GM19468 (cell line): ENCODE results near the gene TSHR.
"Not testable (repeated sequence)": the region's sequence is repeated elsewhere in the genome, so short reads cannot be mapped to it uniquely, and the experiment has no call there.

Experiments
- ATAC-seq: cut with Tn5 transposase; IDR thresholded peaks from one replicate; pipeline ENCODE4 v1.9.1; 2021; ENCODE audit warnings: mild to moderate bottlenecking, moderate library complexity, moderate number of reproducible peaks; ENCODE audit not compliant: unreplicated experiment; ENCODE audit errors: extremely low read depth

Gene TSHR

GRCh38 chr14:80955416-80955941 lies at the start of gene TSHR:
TSS of gene TSHR (plus strand) at chr14:80955621. CDS start at chr14:80955681, 60 bp downstream.
- no peak for ATAC-seq

GRCh38 chr14:80906336-80906735 lies 49.1 kb upstream of the TSHR start:
- ATAC-seq: no peak

GRCh38 chr14:80906946-80907345 lies 48.5 kb upstream of the TSHR start:
- ATAC-seq: no peak

GRCh38 chr14:80912013-80912412 lies 43.4 kb upstream of the TSHR start:
- ATAC-seq: not testable (repeated sequence)

GRCh38 chr14:80919622-80920021 lies 35.8 kb upstream of the TSHR start:
- ATAC-seq: no peak

DNA sequence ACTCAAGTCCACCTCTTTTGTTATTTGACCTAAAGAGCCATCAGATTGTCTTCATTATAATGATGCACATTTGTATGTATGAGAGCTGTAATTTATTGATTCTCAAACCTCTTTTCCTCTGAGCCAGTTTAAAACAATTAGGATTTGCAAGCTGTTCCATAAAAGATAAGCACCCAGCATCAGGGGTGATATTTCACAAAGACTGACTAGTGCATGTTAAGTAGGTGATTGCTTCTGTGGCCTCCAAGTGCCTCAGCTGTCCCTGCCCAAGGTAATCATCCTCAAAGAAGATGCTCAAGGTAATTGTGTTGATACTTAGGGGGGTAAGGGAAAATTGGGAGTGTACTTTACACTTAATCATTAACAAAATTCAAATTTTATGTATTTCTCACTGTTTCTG lies 32.1 kb upstream of the TSHR start:
- ATAC-seq: no peak

- ATAC-seq: no peak
These were observed 30.9 kb upstream of the TSHR start for GRCh38 chr14:80924365-80925103.

- ATAC-seq: no peak
These were observed 28.9 kb upstream of the TSHR start for GRCh38 chr14:80926397-80927082.

- ATAC-seq: no peak
These were observed 28.1 kb upstream of the TSHR start for GRCh38 chr14:80927083-80927989.

- no peak for ATAC-seq
These were observed 25.3 kb upstream of the TSHR start for GRCh38 chr14:80930095-80930494.

DNA sequence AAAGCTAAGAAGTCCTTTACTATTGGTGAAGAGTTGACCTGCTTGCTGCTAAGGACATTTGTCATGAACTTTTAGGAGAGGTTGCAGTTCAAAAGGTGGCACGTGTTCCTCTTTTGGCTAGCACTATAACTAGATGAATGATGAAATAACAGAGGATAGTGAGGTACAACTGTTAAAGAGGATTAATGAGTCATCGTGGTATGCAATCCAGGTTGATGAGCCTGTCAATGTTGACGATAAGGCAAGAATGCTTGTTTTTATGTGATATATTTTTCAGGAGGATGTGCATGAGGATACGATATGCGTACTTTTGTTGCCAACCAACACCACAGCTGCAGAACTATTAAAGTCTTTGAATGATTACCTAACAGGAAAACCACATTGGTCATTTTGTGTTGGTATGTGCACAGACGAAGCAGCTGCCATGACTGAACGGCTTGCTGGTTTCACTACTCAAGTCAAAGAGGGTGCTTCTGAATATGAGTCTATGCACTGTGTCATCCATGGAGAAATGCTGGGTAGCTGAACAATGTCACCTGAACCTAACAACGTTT lies 24.5 kb upstream of the TSHR start:
- ATAC-seq: peak; percentile 97

- no peak for ATAC-seq
These were observed 22.1 kb upstream of the TSHR start for GRCh38 chr14:80933282-80933681.

GRCh38 chr14:80933686-80934085 lies 21.7 kb upstream of the TSHR start:
- no peak for ATAC-seq

DNA sequence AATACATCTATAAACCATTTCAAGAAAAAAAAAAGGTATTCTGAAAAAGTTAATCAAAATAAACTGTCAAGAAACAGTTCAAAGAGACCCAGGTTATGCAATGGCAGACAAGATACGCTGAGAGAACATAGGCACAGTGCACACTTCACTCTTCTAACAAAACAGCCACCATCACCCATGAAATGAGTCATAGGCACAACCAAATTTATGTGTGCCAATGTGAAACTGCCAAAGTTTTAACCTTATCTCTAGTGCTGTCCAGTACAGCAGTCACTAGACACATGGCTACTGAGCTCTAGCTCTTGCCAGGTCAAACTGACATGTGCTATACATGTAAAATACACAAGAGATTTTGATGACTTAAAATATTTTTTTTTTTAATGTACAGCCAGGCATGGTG lies 15.3 kb upstream of the TSHR start:
- ATAC-seq: no peak

DNA sequence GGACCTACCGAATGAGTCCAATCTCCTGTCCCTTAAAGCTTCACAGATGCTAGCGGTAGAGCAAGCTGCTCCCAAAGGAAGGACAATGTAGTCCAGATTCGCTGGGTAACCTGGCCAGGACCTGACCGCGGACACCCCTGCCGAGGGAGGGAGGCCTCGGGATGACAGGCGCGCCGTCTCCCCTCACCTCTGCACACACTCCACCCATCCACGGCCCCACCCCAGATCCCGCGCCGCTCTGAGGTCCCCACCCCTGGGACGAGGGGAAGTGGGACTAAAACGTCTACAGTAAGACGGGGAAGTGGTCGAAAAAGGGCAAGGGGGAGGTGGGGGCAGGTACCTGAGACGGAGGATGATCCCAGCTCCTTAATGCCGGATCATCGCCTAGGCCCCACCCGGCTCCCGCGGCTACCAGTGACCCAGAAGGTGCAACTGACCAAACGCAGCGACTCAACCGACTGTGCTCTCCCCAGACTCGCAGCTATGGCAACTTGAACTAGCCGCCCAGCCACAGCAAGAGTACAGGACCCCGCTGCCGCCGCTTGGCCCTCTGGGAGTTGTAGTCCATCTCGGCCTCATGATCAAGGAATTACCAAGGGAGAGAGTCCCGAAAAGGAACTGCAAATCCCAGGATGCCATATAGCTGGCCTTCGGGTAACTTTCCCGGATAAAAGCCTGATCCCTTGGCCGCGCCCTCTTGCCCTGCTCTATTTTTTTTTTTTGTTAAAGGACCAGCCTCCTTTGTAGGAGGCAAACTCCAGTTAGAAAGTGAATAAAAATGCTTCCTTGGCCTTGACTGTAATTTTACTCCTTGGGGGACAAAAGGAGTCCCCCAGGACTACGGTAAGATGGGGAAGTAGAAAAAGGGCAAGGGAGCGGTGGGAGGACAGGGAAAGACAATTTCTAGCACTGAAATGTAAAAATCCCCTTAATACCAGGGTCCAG lies 13.9 kb upstream of the TSHR start, which contains the start of gene CEP128:
Gene CEP128, minus strand, starts transcription at position 498 of the 945 bp plus-strand sequence.
- ATAC-seq: peak; percentile 92

DNA sequence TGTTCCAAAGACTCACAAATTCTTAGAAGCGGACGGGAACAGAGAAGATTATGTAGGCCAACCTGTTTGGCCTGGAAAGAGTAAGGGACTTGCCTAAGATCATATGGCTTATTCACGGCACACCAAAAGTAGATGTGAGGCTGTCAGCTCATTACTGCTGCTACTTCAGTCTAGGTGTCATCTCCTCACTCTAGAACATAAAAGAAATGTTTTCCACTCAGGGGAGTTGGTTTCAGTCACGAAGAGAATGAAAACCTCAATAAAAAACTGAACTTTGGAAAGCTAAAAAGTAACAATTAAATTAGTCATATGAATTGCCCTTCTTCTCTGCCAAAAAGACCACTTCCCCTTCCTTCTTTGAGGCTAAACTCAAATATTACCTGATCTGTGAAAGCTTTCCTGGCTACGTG lies 13.2 kb upstream of the TSHR start:
- ATAC-seq: no peak

- no peak for ATAC-seq
These were observed 10.4 kb upstream of the TSHR start for GRCh38 chr14:80944861-80945617.

- ATAC-seq: no peak
These were observed 9.2 kb upstream of the TSHR start for GRCh38 chr14:80946187-80946586.
